Upper lobe of left lung (tissue), 6 donors: ENCODE data around the gene RPS2. TPM values are rescaled to one million over a fixed set of nuclear protein-coding genes. Genes with fewer than 3 reads are reported as not detected.
"Not testable (repeated sequence)": the region's sequence is repeated elsewhere in the genome, so short reads cannot be mapped to it uniquely, and the experiment has no call there.

ENCODE experiments used
- ATAC-seq, 2 donors: fragments of 200-7000 bp; cut with Tn5 transposase; one replicate each; pipeline ENCODE4 v1.9.1; 2022; ENCODE audit warnings: mild to moderate bottlenecking in 2 of 2, moderate library complexity in 2 of 2; ENCODE audit not compliant: low FRiP score in 2 of 2
- DNase-seq, 2 donors: peaks; one replicate each; pipeline ENCODE4 v3.0.0-alpha.2; 2019 to 2020
- H3K27ac ChIP-seq, 4 donors: fragments of 200-600 bp; sonication (generic); one replicate each; pipeline ENCODE4 v1.5.1; 2016 to 2019
- H3K27me3 ChIP-seq, 4 donors: fragments of 200-600 bp; sonication (generic); one replicate each; pipeline ENCODE4 v1.5.1; 2017 to 2019
- H3K36me3 ChIP-seq, 4 donors: fragments of 200-600 bp; sonication (generic); one replicate each; pipeline ENCODE4 v1.5.1; 2016 to 2019
- H3K4me1 ChIP-seq, 4 donors: fragments of 200-600 bp; sonication (generic); one replicate each; pipeline ENCODE4 v1.5.1; 2018 to 2019
- H3K4me3 ChIP-seq, 4 donors: fragments of 200-600 bp; sonication (generic); one replicate each; pipeline ENCODE4 v1.5.1; 2017 to 2019; ENCODE audit warnings: mild to moderate bottlenecking in 2 of 4, moderate library complexity in 1 of 4
- H3K9me3 ChIP-seq, 4 donors: fragments of 200-600 bp; sonication (generic); one replicate each; pipeline ENCODE4 v1.5.1; 2018 to 2019
- CTCF ChIP-seq, 6 experiments: fragments of 450-650 bp in 4 of 6; fragments of 200-600 bp in 2 of 6; sonication (generic) in 2 of 6; IDR thresholded peaks; one replicate each; pipeline ENCODE4 v1.5.1; 2016 to 2019; ENCODE audit warnings: antibody characterized with exemption in 6 of 6
- EP300 ChIP-seq, 4 donors: sonication (generic); formaldehyde crosslinking; IDR thresholded peaks; one replicate each; pipeline ENCODE4 v1.5.1; 2017; ENCODE audit warnings: antibody characterized with exemption in 4 of 4, control low read depth in 2 of 4
- POLR2A ChIP-seq, 4 donors: fragments of 450-650 bp; IDR thresholded peaks; one replicate each; pipeline ENCODE4 v1.5.1; 2016 to 2017; ENCODE audit warnings: antibody characterized with exemption in 4 of 4, mild to moderate bottlenecking in 2 of 4
- POLR2AphosphoS5 ChIP-seq, 2 donors: sonication (generic); formaldehyde crosslinking; IDR thresholded peaks; one replicate each; pipeline ENCODE4 v1.5.1; 2017; ENCODE audit warnings: antibody characterized with exemption in 2 of 2
- WGBS, 2 donors: methylation state at CpG; one replicate each; pipeline ENCODE4 v1.1.5; 2017 to 2018; 5-methylcytosine and 5-hydroxymethylcytosine counted together
- total RNA-seq, 6 donors: library from RNA; depleted of rRNA in 4 of 6; stranded (reverse); fragments of >200 nt in 4 of 6; gene quantifications; one replicate each; pipeline versions ENCODE4 v1.1.0 to v1.2.1, GENCODE V29; 2016 to 2021
- donor health status: DM: no; HTN: no; CAD: no; lungs with moderate emphysema.
- donor health status: DM: no; HTN: yes; CAD: no; lungs with severe emphysema.

The RPS2 gene
- total RNA-seq, 6 donors from 2014 or later, result 1,128 to 1,943 (median 1,579) TPM

GRCh38 chr16:1960665-1961630 lies 3.7 kb downstream of the RPS2 start:
- Histone ChIP-seq H3K27ac (peak overlapping the region in 1 of 4 donors; percentile 94), H3K36me3 (peaks cover 14 to 34% (median 23%) of the 10 kb centered on the region in 4 donors), H3K4me3 (peak overlapping the region in 1 of 4 donors; percentile 94), H3K4me1 (peaks cover 27 to 51% (median 32%) of the 10 kb centered on the region in 4 donors), H3K9me3 (no peaks in the 10 kb centered on the region), H3K27me3 (no peaks in the 10 kb centered on the region)
- no peak for TF ChIP-seq POLR2A (IDR thresholded peaks at IDR 0.05)
- no peak for TF ChIP-seq POLR2AphosphoS5 (IDR thresholded peaks at IDR 0.05)
- no peak for TF ChIP-seq CTCF (IDR thresholded peaks at IDR 0.05)
- no peak for TF ChIP-seq EP300 (IDR thresholded peaks at IDR 0.05)
- no peak for DNase-seq
- 63 to 64% methylated on average over 14 to 20 of the region's 20 CpGs for WGBS, 2 donors
- ATAC-seq, result no peak

- DNase-seq (peak; percentile 95 to 99), ATAC-seq (peak; percentile 95 to 98)
- TF ChIP-seq POLR2A (IDR thresholded peaks at IDR 0.05), result peak in 3 of 4 donors; percentile 1 to 97 (median 97)
- TF ChIP-seq CTCF (IDR thresholded peaks at IDR 0.05), result peak; percentile 60 to 92 (median 76)
- no peak for TF ChIP-seq EP300 (IDR thresholded peaks at IDR 0.05)
- TF ChIP-seq POLR2AphosphoS5 (IDR thresholded peaks at IDR 0.05), result peak; percentile 87 to 97
- Histone ChIP-seq H3K36me3 (peaks cover 14 to 34% (median 23%) of the 10 kb centered on the region in 4 donors), H3K4me1 (peaks cover 21 to 43% (median 26%) of the 10 kb centered on the region in 4 donors), H3K4me3 (peak within 1 kb of the TSS; percentile 72 to 96 (median 94)), H3K27me3 (no peaks in the 10 kb centered on the region), H3K9me3 (no peaks in the 10 kb centered on the region), H3K27ac (peak within 1 kb of the TSS; percentile 79 to 94 (median 90))
- WGBS, 2 donors, result 0 to 1% methylated on average over 23 to 71 of the region's 79 CpGs
Observed at GRCh38 chr16:1959269-1960039, 5.2 kb downstream of the RPS2 start, which contains the start of gene NDUFB10. TSS of gene NDUFB10 (plus strand) at chr16:1959538. CDS start at chr16:1959625, 87 bp downstream.

- TF ChIP-seq CTCF (IDR thresholded peaks at IDR 0.05) (no peak), POLR2A (IDR thresholded peaks at IDR 0.05) (no peak), EP300 (IDR thresholded peaks at IDR 0.05) (no peak), POLR2AphosphoS5 (IDR thresholded peaks at IDR 0.05) (no peak)
- ATAC-seq, result peak; percentile 0 to 35
Observed at GRCh38 chr16:1958715-1959268, 5.8 kb downstream of the RPS2 start.

GRCh38 chr16:1958143-1958491 lies 6.5 kb downstream of the RPS2 start:
- peaks cover 16 to 31% (median 20%) of the 10 kb centered on the region in 4 donors for H3K4me1 ChIP-seq
- H3K27ac ChIP-seq, ATAC-seq, H3K9me3 ChIP-seq, H3K4me3 ChIP-seq, H3K27me3 ChIP-seq: not testable (repeated sequence)
- DNase-seq, result peak in 1 of 2 donors; percentile 84
- peaks cover 14 to 25% (median 21%) of the 10 kb centered on the region in 4 donors for H3K36me3 ChIP-seq
- WGBS, 2 donors, result 76 to 87% methylated on average over 7 to 10 of the region's 30 CpGs

More at GRCh38 chr16:1958715-1959268, 5.8 kb downstream of the RPS2 start:
- WGBS, 2 donors, result 19 to 41% methylated on average over 8 to 13 of the region's 14 CpGs
- Histone ChIP-seq H3K4me3 (peak overlapping the region in 3 of 4 donors; percentile 72 to 95 (median 94)), H3K4me1 (peaks cover 21 to 38% (median 24%) of the 10 kb centered on the region in 4 donors), H3K9me3 (no peaks in the 10 kb centered on the region), H3K36me3 (peaks cover 14 to 32% (median 23%) of the 10 kb centered on the region in 4 donors), H3K27ac (peak overlapping the region; percentile 79 to 94 (median 90)), H3K27me3 (no peaks in the 10 kb centered on the region)
- no peak for DNase-seq

- H3K36me3 ChIP-seq, result peaks cover 14 to 20% (median 15%) of the 10 kb centered on the region in 4 donors
- H3K27ac ChIP-seq, H3K27me3 ChIP-seq, H3K9me3 ChIP-seq, ATAC-seq, DNase-seq, H3K4me3 ChIP-seq: not testable (repeated sequence)
- peaks cover 13 to 27% (median 18%) of the 10 kb centered on the region in 4 donors for H3K4me1 ChIP-seq
- 88% methylated on average over 16 to 20 of the region's 22 CpGs for WGBS, 2 donors
Observed at GRCh38 chr16:1957434-1958142, 7.0 kb downstream of the RPS2 start.
